Mesenchymal stem cell (in vitro differentiated cells and primary cell): Measurements from ENCODE around the gene TLR4.

Experiments
- DNase-seq: peaks from one replicate; pipeline ENCODE4 v3.0.0-alpha.2; 2013
- H2AFZ ChIP-seq: one replicate; pipeline ENCODE4 v1.6.1; 2013; ENCODE audit warnings: low read depth, mild to moderate bottlenecking, control low read depth, inconsistent platforms, low read length, moderate library complexity
- H2AK5ac ChIP-seq: 2 replicates; pipeline ENCODE4 v1.6.1; 2013; ENCODE audit warnings: low read length, moderate library complexity, mild to moderate bottlenecking, inconsistent platforms; ENCODE audit not compliant: severe bottlenecking
- H2BK120ac ChIP-seq: one replicate; pipeline ENCODE4 v1.6.1; 2013; ENCODE audit warnings: low read depth, mild to moderate bottlenecking, inconsistent platforms, low read length, moderate library complexity
- H2BK12ac ChIP-seq, 2 experiments: one replicate each; pipeline ENCODE4 v1.6.1; 2013; ENCODE audit warnings: inconsistent platforms in 2 of 2, low read length in 2 of 2, mild to moderate bottlenecking in 2 of 2, moderate library complexity in 2 of 2, control low read depth in 1 of 2
- H2BK15ac ChIP-seq: one replicate; pipeline ENCODE4 v1.6.1; 2013; ENCODE audit warnings: mild to moderate bottlenecking, low read depth, inconsistent platforms; ENCODE audit not compliant: poor library complexity, severe bottlenecking
- H2BK5ac ChIP-seq: 2 replicates; pipeline ENCODE4 v1.6.1; 2013; ENCODE audit warnings: low read depth, mild to moderate bottlenecking, low read length, control low read depth, inconsistent platforms; ENCODE audit not compliant: poor library complexity, severe bottlenecking
- H3K14ac ChIP-seq, 2 experiments: one replicate each; pipeline ENCODE4 v1.6.1; 2013; ENCODE audit warnings: inconsistent platforms in 2 of 2, low read length in 2 of 2, control low read depth in 1 of 2, mild to moderate bottlenecking in 1 of 2, moderate library complexity in 1 of 2
- H3K18ac ChIP-seq, 2 experiments: one replicate each; pipeline ENCODE4 v1.6.1; 2013; ENCODE audit warnings: inconsistent platforms in 2 of 2, low read length in 2 of 2, control low read depth in 1 of 2, low read depth in 1 of 2, mild to moderate bottlenecking in 1 of 2
- H3K23ac ChIP-seq, 2 experiments: one replicate each; pipeline ENCODE4 v1.6.1; 2013; ENCODE audit warnings: inconsistent platforms in 2 of 2, low read length in 2 of 2, mild to moderate bottlenecking in 2 of 2, moderate library complexity in 2 of 2, control low read depth in 1 of 2
- H3K27ac ChIP-seq: 2 replicates; pipeline ENCODE4 v1.5.1; 2013; ENCODE audit warnings: mild to moderate bottlenecking, moderate library complexity, low read length, control low read depth, inconsistent platforms; ENCODE audit not compliant: poor library complexity, severe bottlenecking
- H3K27me3 ChIP-seq, 2 experiments: 2 replicates each; pipeline versions ENCODE4 v1.6.1 to v1.7.0; 2013; ENCODE audit warnings: low read length in 2 of 2, mild to moderate bottlenecking in 2 of 2, moderate library complexity in 2 of 2, control low read depth in 1 of 2, inconsistent platforms in 1 of 2; ENCODE audit not compliant: control insufficient read depth in 1 of 2, insufficient read depth in 1 of 2
- H3K36me3 ChIP-seq, 2 experiments: 2 replicates each; pipeline versions ENCODE4 v1.6.1 to v1.7.0; 2013; ENCODE audit warnings: low read length in 2 of 2, control low read depth in 1 of 2, inconsistent platforms in 1 of 2, low read depth in 1 of 2, mild to moderate bottlenecking in 1 of 2; ENCODE audit not compliant: insufficient read depth in 2 of 2, control insufficient read depth in 1 of 2
- H3K4ac ChIP-seq, 2 experiments: one replicate each; pipeline ENCODE4 v1.6.1; 2013; ENCODE audit warnings: inconsistent platforms in 2 of 2, low read length in 2 of 2, mild to moderate bottlenecking in 2 of 2, moderate library complexity in 2 of 2, control low read depth in 1 of 2, low read depth in 1 of 2
- H3K4me1 ChIP-seq: 2 replicates; pipeline ENCODE4 v1.6.1; 2013; ENCODE audit warnings: low read depth, low read length, control low read depth; ENCODE audit not compliant: control insufficient read depth, insufficient read depth
- H3K4me2 ChIP-seq: 2 replicates; pipeline ENCODE4 v1.6.1; 2013; ENCODE audit warnings: low read length, mild to moderate bottlenecking, inconsistent platforms; ENCODE audit not compliant: poor library complexity, severe bottlenecking
- H3K4me3 ChIP-seq, 2 experiments: 2 replicates each; pipeline versions ENCODE4 v1.5.1 to v1.7.0; 2013; ENCODE audit warnings: low read length in 2 of 2, mild to moderate bottlenecking in 2 of 2, control low read depth in 1 of 2, low read depth in 1 of 2; ENCODE audit not compliant: insufficient read depth in 1 of 2
- H3K79me1 ChIP-seq: replicated peaks from 2 replicates; pipeline ENCODE4 v1.6.1; 2013; ENCODE audit warnings: mild to moderate bottlenecking, control low read depth, low read length, inconsistent platforms; ENCODE audit not compliant: poor library complexity, severe bottlenecking
- H3K9ac ChIP-seq: 2 replicates; pipeline ENCODE4 v1.7.0; 2013; ENCODE audit warnings: mild to moderate bottlenecking, low read length, moderate library complexity
- H3K9me3 ChIP-seq: 2 replicates; pipeline ENCODE4 v1.7.0; 2013; ENCODE audit warnings: mild to moderate bottlenecking, low read length; ENCODE audit not compliant: control insufficient read depth
- H4K8ac ChIP-seq: one replicate; pipeline ENCODE4 v1.6.1; 2013; ENCODE audit warnings: inconsistent platforms, mild to moderate bottlenecking, low read length, moderate library complexity
- H4K91ac ChIP-seq: one replicate; pipeline ENCODE4 v1.6.1; 2013; ENCODE audit warnings: mild to moderate bottlenecking, low read length, inconsistent platforms
- WGBS: methylation state at CpG from one replicate; pipeline ENCODE4 v1.1.7; 2013; ENCODE audit warnings: mixed read lengths; 5-methylcytosine and 5-hydroxymethylcytosine counted together

The TLR4 gene

DNA sequence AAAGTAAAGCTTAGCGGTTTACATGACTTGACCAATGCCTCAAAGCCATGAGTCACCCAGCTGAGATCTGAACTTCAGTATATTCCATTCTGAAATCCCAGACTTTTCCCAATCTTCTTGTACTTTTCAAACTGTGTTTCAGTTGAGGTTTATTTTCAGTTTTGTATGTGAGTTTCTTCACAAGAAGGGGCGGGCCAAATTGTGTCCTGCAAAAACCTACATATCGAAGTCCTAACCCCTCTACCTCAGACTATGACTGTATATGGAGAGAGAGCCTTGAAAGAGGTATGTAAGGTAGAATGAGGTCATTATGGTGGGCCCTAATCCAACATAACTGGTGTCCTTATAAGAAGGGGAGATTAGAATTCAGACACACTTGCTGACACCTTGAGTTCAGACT is 666 bp upstream of the TLR4 start:
- Histone ChIP-seq H2BK12ac (peak overlapping the region in 1 of 2 experiments; percentile 54), H3K27ac (peak overlapping the region; percentile 88), H3K4me2 (peak overlapping the region; percentile 86), H4K91ac (no peak overlapping the region), H3K23ac (no peak overlapping the region), H3K9me3 (no peaks in the 10 kb centered on the region), H3K4ac (peak overlapping the region; percentile 69 to 83), H3K9ac (peak overlapping the region; percentile 90), H3K27me3 (no peaks in the 10 kb centered on the region), H2BK120ac (no peak overlapping the region), H2BK15ac (no peak overlapping the region), H3K36me3 (peaks cover 0 to 5% of the 10 kb centered on the region in 2 experiments), H3K14ac (no peak overlapping the region), H3K4me1 (no peaks in the 10 kb centered on the region), H3K18ac (peak overlapping the region; percentile 32 to 47), H4K8ac (no peak overlapping the region), H3K4me3 (peak overlapping the region in 1 of 2 experiments; percentile 79), H2AK5ac (no peak overlapping the region), H3K79me1 (peaks cover 5% of the 10 kb centered on the region), H2BK5ac (peak overlapping the region; percentile 35), H2AFZ (peak overlapping the region; percentile 1)
- DNase-seq: peak; percentile 75
- no CpG with 5 or more reads among the region's 3 CpGs for WGBS

DNA sequence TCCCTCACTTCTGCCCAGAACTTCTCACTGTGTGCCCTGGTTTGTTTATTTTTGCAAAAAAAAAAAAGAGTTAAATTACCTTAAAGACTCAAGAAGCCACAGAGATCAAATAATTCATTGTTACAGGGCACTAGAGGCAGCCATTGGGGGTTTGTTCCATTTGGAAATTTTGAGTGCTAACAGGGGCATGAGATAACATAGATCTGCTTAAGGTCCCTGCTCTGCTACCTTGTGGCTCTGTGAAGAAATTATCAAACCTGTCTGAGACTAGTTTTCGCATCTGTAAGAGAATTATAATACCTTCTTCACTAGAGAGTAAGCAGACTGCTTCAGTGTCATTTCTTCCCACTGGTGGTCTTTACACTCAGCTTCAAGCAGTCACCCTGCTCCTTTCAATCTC is 394 bp downstream of the TLR4 start:
- H3K4ac ChIP-seq: peak overlapping the region in 1 of 2 experiments; percentile 85
- H3K36me3 ChIP-seq: peaks cover 0 to 14% of the 10 kb centered on the region in 2 experiments
- DNase-seq: no peak
- H3K79me1 ChIP-seq: peaks cover 6% of the 10 kb centered on the region
- H3K4me2 ChIP-seq: peak overlapping the region; percentile 86
- no peak overlapping the region for H2AFZ ChIP-seq
- peak overlapping the region; percentile 99 for H4K8ac ChIP-seq
- H2BK120ac ChIP-seq: no peak overlapping the region
- peak overlapping the region in 1 of 2 experiments; percentile 10 for H3K23ac ChIP-seq
- WGBS: 80% methylated on average over 1 of the region's 1 CpG
- H3K27me3 ChIP-seq: no peaks in the 10 kb centered on the region
- H3K27ac ChIP-seq: peak overlapping the region; percentile 88
- H3K4me3 ChIP-seq: peak overlapping the region; percentile 51 to 79
- H3K18ac ChIP-seq: peak overlapping the region; percentile 88 to 94
- peak overlapping the region; percentile 90 for H3K9ac ChIP-seq
- no peaks in the 10 kb centered on the region for H3K4me1 ChIP-seq
- H2BK5ac ChIP-seq: peak overlapping the region; percentile 57
- no peaks in the 10 kb centered on the region for H3K9me3 ChIP-seq
- H2BK15ac ChIP-seq: peak overlapping the region; percentile 62
- no peak overlapping the region for H2AK5ac ChIP-seq
- no peak overlapping the region for H4K91ac ChIP-seq
- H2BK12ac ChIP-seq: peak overlapping the region; percentile 32 to 94
- H3K14ac ChIP-seq: peak overlapping the region in 1 of 2 experiments; percentile 8

GRCh38 chr9:117705386-117705785 is 1.2 kb downstream of the TLR4 start:
- Histone ChIP-seq H3K79me1 (peaks cover 6% of the 10 kb centered on the region), H2BK120ac (no peak overlapping the region), H2BK5ac (no peak overlapping the region), H4K91ac (peak overlapping the region; percentile 88), H3K4me2 (peak overlapping the region; percentile 63), H2AFZ (no peak overlapping the region), H2BK12ac (peak overlapping the region in 1 of 2 experiments; percentile 59), H3K4me3 (peak overlapping the region in 1 of 2 experiments; percentile 79), H3K4me1 (no peaks in the 10 kb centered on the region), H3K36me3 (peaks cover 0 to 18% of the 10 kb centered on the region in 2 experiments), H3K23ac (no peak overlapping the region), H3K14ac (no peak overlapping the region), H3K9me3 (no peaks in the 10 kb centered on the region), H4K8ac (peak overlapping the region; percentile 70), H3K9ac (peak overlapping the region; percentile 90), H3K27me3 (no peaks in the 10 kb centered on the region), H3K18ac (peak overlapping the region; percentile 61 to 82), H2BK15ac (no peak overlapping the region), H3K4ac (peak overlapping the region in 1 of 2 experiments; percentile 46), H2AK5ac (no peak overlapping the region), H3K27ac (peak overlapping the region; percentile 30)
- peak; percentile 35 for DNase-seq
- 24% methylated on average over 2 of the region's 2 CpGs for WGBS

DNA sequence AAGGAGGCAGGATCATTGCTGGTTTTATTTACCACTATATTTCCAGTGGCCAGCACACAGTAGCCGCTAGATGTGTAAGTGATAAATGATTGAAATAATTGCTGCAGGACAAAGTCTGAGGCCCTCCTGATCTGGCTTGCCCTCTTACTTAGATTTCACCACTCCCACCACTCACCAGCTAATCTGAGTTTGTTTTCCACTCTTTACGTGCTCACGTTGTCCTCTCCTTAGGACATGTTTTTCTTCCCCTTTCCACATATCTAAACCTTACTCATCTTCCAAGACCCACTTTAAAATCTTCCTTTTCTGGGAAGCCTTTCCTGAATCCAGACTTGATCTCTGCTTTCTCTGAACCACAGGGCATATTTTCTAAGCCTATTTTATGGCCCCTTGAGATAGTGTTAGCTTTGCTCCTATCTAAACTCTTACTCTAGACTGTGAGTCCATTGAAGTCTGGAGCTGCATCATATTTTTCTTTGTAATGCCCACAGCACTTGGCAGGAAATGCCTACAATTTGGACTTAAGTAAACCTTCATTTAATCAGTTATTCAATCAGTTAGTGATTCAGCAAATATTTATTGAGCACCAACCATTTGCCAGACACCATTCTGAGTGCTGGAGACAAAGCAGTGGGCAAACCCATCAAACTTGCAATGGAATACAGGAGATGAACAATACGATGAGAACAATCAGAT is 2.4 kb downstream of the TLR4 start:
- H3K18ac ChIP-seq: peak overlapping the region in 1 of 2 experiments; percentile 55
- H3K79me1 ChIP-seq: peaks cover 6% of the 10 kb centered on the region
- H2BK15ac ChIP-seq: no peak overlapping the region
- H3K4me3 ChIP-seq: peak overlapping the region in 1 of 2 experiments; percentile 58
- H3K36me3 ChIP-seq: peaks cover 0 to 30% of the 10 kb centered on the region in 2 experiments
- 31% methylated on average over 3 of the region's 4 CpGs for WGBS
- H2BK12ac ChIP-seq: peak overlapping the region in 1 of 2 experiments; percentile 15
- H3K27ac ChIP-seq: peak overlapping the region; percentile 53
- H3K4ac ChIP-seq: no peak overlapping the region
- H3K23ac ChIP-seq: no peak overlapping the region
- H3K4me2 ChIP-seq: peak overlapping the region; percentile 83
- no peak overlapping the region for H2AFZ ChIP-seq
- no peak overlapping the region for H2BK5ac ChIP-seq
- no peaks in the 10 kb centered on the region for H3K9me3 ChIP-seq
- no peak overlapping the region for H4K91ac ChIP-seq
- no peak overlapping the region for H4K8ac ChIP-seq
- no peaks in the 10 kb centered on the region for H3K27me3 ChIP-seq
- DNase-seq: peak; percentile 55
- no peak overlapping the region for H2BK120ac ChIP-seq
- no peak overlapping the region for H3K14ac ChIP-seq
- peak overlapping the region; percentile 22 for H3K9ac ChIP-seq
- peak overlapping the region; percentile 32 for H2AK5ac ChIP-seq
- H3K4me1 ChIP-seq: no peaks in the 10 kb centered on the region
